Measurements from ENCODE around the gene TBCD.

Gene TBCD

GRCh38 chr17:82871776-82872561 is 120.1 kb downstream of the TBCD start:
- DNase-seq (ENCODE audit: low read depth): no peak

GRCh38 chr17:82872591-82873520 is 121.0 kb downstream of the TBCD start:
- DNase-seq (ENCODE audit: low read depth): no peak

GRCh38 chr17:82873521-82873920 is 121.7 kb downstream of the TBCD start:
- no peak for DNase-seq (ENCODE audit: low read depth)

- DNase-seq (ENCODE audit: low read depth): no peak
These were observed 122.4 kb downstream of the TBCD start for GRCh38 chr17:82874011-82874835.

GRCh38 chr17:82875407-82875856 is 123.6 kb downstream of the TBCD start:
- DNase-seq (ENCODE audit: low read depth): no peak

GRCh38 chr17:82876149-82876548 is 124.3 kb downstream of the TBCD start:
- DNase-seq (ENCODE audit: low read depth): no peak

- DNase-seq (ENCODE audit: low read depth): no peak
These were observed 124.9 kb downstream of the TBCD start for GRCh38 chr17:82876602-82877379.

- no peak for DNase-seq (ENCODE audit: low read depth)
These were observed 126.7 kb downstream of the TBCD start for GRCh38 chr17:82878527-82878926.

- no peak for DNase-seq (ENCODE audit: low read depth)
These were observed 127.4 kb downstream of the TBCD start for GRCh38 chr17:82879241-82879640.

GRCh38 chr17:82880620-82881323 is 128.9 kb downstream of the TBCD start:
- DNase-seq (ENCODE audit: low read depth): no peak

GRCh38 chr17:82881324-82881823 is 129.5 kb downstream of the TBCD start:
- no peak for DNase-seq (ENCODE audit: low read depth)

GRCh38 chr17:82881900-82882714 is 130.2 kb downstream of the TBCD start:
- no peak for DNase-seq (ENCODE audit: low read depth)

- DNase-seq (ENCODE audit: low read depth): peak; percentile 52
These were observed 131.0 kb downstream of the TBCD start for GRCh38 chr17:82882715-82883418.

- DNase-seq (ENCODE audit: low read depth): no peak
These were observed 131.7 kb downstream of the TBCD start for GRCh38 chr17:82883419-82884031.

GRCh38 chr17:82884341-82884969 is 132.6 kb downstream of the TBCD start:
- DNase-seq (ENCODE audit: low read depth): no peak

- DNase-seq (ENCODE audit: low read depth): no peak
These were observed 133.1 kb downstream of the TBCD start for GRCh38 chr17:82884970-82885353.

- DNase-seq (ENCODE audit: low read depth): no peak
These were observed 135.6 kb downstream of the TBCD start for GRCh38 chr17:82887255-82888164.
